Right kidney (tissue), 1 donor: ENCODE measurements around the gene PLEK2.
"Not testable (repeated sequence)": the region's sequence is repeated elsewhere in the genome, so short reads cannot be mapped to it uniquely, and the experiment has no call there.

Experiments used
- DNase-seq: peaks from one replicate; pipeline ENCODE4 v3.0.0-alpha.2; 2016

Gene PLEK2

DNA sequence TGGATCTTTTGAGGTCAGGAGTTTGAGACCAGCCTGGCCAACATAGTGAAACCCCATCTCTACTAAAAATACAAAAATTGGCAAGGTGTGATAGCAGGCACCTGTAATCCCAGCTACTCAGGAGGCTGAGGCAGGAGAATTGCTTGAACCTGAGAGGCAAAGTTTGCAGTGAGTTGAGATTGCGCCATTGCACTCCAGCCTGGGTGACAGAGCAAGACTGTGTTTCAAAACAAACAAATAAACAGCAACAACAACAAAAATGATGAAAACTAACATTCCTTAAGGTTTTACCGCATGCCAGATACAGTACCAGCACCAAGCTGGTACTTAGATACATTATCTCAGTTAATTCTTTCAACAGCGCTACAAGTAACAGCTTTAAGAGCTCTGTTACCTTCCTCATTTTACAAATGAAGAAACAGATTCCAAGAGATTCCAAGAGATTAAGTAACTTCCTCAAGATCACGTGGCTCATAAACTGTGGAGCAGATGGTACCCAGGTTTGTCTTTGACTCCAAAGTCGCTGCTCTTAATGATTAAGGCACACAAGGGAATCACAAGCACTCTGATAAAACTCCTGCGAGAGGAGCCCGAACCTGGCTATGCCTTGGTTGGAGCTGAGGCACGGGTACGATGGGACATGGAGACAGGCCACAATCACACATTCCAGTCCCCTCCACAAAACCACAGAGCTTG, 17.7 kb upstream of the PLEK2 start:
- DNase-seq: no peak

DNA sequence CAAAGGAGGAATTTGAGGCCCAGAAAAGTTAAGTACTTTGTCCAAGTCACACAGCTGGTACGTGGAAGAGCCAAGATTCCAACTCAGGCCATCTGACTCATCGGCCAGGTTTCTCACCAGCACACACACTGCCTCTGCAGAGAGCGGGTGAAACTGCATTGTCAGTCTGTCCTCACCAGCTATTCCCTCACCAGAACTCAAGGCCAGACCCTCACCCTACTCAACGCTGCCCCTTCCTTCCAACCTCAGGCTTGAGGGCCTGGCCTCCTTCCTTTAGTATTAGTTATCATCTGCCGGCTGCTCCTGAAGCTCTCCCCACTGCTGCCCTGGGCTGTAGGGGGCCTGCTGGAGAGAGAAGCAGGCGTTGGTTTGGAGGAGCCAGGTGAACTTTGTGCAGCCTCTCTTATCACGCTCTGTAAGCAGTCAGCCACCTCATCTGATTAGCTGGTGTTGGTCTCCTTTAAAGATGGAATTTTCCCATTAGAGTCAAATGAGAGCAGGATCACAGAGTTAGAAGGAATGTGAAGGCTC, 16.6 kb upstream of the PLEK2 start:
- no peak for DNase-seq

DNA sequence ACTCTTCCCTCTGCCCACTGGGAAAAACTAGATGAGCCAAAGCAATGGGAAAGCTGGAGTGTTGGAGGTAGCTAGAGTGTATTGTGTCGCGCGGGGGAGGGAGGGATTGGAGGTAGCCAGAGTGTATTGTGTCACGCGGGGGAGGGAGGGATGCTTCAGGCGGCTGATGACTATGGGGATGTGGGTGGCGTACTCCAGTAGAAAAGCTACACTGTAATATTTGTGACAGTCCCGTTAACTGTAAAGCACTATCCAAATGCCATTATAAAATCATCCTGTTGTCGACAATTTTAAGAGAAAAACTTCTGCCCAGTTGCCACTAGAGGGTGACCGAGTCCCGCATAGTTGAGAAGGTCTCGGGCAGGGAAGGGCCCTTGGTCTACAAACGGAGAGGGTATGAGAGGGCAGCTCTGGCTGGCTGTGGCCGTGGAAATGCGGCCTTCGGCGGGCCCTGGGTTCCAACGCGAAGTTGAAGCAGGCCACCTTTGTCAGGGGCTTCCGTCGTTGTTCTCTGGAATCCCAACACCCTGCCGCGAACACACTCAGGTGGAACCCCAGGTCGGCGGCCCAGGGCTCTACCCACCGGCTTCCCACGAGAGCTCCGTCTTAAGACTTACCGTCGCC, 15.1 kb upstream of the PLEK2 start:
- DNase-seq: peak; percentile 67

DNA sequence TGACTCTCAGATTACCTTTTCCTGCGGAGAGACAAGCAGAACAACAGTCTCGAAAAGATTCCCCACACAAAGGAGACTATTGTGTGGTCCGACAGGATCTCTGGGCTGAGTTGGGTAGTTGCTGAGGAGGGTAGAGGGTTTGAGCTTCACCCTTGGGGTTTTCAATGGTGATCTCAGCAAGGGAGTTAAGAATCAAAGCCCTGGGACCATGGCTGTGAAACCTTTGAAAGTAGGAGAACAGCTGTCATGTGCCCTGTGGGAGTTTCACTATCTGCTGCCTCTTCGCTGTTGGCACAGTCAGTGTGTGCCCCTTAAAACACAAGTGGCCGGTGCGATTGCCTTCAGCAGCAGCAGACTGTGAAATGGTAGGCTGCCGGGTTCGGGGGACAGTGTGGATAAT, 14.2 kb upstream of the PLEK2 start:
- no peak for DNase-seq

DNA sequence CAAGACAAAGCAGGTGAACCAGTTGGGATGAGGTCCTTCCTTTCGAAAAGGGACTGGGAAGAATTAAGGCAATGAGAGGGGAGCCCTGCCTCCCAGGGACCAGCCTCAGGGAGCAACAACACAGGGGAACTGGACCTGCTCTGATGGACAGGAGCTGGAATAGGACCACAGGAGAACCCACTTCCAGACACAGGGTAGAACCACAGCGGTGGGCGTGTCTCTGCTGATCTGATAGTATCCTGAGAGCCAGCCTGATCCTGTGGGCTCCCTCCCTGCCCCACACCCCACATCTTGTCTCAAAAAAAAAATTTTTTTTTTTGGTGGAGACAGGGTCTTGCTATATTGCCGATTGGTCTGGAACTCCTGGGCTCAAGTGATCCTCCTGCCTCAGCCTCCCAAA, 13.6 kb upstream of the PLEK2 start:
- DNase-seq: no peak

- no peak for DNase-seq
Observed at GRCh38 chr14:67424539-67424938, 12.6 kb upstream of the PLEK2 start.

DNA sequence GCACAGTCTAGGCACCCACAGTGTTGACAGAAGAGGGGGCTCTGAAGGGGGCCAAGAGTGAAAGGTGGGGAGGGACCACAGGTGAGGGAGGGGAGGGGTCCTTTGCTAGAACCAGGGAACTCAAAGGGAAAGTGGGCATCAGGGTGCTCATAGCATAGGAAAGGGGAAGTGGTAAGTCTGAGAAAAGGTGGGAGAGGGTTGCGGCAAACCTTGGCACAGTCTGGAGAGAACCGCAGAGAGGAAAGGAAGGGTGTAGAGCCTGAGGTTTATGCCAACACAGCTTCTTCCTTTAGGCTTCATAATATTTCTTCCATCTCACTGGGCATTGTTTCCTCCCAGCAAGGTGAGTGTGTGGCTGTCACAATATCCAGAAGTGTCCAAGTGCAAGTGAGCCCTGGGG, 11.5 kb upstream of the PLEK2 start:
- DNase-seq: no peak

DNA sequence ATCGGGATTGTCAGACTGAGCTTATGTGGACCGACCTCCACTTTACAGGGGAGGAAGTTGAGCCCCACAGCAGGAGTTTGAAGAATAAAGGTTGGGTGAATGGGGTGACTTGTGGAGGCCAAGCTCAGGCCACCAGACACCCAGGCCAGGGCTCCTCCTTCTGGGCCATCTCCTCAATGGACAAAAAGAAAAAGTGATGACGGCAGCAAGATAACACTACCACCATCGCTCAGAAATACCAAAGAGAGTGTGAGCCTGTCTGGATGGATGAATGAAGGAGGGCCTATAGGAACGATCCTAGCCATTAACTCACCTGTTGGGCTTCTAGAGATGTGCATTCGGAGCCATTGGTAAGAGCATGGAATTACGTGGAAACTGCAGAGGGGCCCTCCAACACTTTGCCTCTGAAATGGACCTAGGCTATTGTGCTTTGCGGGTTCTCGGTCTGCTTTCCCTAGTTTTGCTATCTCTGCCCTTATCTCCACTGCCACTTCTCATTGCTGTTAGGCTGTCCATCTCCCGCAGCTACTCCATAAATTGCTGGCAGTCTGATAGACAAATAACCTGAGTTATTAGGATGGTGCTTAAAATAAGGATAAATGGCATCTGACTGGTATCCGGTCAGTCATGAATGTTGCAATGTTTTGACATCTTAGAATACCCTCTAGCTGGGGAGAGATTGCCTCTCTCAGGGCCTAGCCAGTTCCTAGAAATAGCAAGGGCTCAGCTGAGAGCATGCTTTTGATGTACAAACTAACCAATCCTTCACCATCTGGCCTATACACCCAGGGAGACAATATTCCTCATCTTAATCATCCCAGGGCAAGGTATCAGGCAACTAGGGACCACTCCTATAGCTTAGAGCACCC, 9.6 kb upstream of the PLEK2 start:
- DNase-seq: no peak

DNA sequence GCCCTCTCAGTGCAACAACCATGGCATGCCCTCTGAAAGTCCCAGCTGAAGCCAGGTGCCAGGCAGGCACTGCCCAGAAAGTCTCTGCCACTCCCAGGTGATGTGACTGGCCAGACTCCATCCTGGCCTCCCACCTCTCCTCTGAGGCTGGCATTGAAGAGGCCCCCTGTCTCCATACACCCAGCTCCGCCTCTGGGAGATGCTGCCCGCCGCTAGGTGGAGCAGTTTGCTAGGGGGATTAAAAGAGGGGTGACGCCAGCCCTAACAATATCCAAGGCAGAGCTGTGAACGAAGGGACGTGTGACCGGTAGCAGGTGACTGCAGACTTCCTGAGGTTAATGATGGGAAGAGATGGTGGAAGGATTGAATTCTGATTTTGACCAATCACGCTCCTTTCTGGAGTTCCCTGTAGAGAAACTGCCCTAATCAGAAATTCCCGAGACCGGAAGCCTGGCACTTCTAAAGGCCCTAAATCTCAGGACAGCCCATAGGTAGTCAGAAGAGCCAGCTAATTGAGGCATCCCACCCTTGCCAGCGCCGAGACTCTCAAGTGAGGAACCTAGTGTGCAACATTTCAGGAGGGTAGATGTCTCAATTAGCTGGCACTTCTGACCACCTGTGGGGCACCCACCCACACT, 8.3 kb upstream of the PLEK2 start:
- DNase-seq: no peak

GRCh38 chr14:67418401-67419191, 6.6 kb upstream of the PLEK2 start:
- DNase-seq: no peak

DNA sequence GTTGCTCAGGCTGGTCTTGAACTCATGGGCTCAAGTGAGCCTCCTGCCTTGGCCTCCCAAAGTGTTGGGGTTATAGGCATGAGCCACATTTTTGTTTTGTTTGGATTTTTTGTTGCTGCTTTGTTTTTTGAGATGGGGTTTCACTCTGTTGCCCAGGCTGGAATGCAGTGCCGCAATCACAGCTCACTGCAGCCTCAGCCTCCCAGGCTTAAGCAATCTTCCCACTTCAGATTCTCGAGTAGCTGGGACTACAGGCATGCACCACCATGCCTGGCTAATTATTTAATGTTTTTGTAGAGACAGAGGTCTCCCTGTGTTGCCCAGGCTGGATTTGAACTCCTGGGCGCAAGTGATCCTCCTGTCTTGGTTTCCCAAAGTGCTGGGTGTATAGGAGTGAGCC, 5.7 kb upstream of the PLEK2 start:
- no peak for DNase-seq

- no peak for DNase-seq
Observed at GRCh38 chr14:67416810-67417209, 4.8 kb upstream of the PLEK2 start.

- DNase-seq: no peak
Observed at GRCh38 chr14:67416085-67416484, 4.1 kb upstream of the PLEK2 start.

DNA sequence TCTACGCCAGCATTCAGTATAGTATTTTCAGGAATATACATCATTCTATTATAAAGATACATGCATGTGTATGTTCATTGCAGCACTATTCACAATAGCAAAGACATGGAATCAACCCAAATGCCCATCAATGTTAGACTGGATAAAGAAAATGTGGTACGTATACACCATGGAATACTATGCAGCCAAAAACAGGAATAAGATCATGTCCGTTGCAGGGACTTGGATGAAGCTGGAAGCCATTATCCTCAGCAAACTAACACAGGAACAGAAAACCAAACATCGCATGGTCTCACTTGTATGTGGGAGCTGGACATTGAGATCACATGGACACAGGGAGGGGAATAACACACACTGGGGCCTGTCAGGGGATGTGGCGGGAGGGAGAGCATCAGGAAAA, 3.6 kb upstream of the PLEK2 start:
- not testable (repeated sequence) for DNase-seq

DNA sequence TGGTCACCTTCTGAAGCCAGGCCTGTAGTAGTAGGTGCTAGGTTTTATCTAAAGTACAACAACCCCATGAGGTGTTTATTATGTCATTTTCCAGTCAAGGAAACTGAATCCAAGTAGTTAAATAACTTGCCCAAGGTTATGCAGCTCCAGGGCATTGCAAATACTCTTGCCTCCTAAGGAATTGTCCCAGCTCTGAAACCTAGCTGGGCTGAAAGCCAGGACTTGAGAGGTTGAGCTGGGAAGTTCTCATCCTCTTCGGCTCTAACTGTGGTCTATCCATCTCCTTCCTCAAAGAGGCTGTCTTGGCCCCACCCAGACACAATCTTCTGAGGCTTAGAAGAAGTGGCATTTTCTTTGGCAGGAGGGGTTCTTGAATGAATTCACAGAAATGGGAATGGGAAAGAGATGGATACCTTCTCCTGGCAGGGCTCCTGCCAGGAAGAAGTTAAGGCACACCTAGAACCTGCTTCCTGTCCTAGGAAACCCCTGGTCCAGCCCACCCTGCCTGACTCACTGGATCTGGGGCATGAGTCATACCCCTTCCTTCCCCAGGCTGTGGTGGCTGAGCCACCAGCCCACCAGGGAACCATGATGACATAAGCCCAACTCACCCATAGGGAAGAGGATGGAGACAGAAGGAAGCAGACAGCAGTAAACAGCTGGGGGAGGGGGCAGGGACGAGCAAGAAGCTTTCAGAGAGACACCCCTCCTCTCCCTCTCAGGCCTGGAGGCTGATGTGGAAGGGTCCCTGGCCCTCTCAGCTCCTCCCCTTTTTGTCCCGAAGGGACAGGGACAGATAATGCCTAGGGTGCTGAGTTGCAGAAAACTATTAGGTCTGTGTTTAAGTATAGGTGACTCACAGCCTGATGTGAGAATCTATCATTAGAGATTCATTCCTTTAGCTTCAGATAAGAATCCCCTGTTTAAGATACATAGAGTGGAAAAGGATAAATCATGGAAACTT, 2.1 kb upstream of the PLEK2 start:
- no peak for DNase-seq

DNA sequence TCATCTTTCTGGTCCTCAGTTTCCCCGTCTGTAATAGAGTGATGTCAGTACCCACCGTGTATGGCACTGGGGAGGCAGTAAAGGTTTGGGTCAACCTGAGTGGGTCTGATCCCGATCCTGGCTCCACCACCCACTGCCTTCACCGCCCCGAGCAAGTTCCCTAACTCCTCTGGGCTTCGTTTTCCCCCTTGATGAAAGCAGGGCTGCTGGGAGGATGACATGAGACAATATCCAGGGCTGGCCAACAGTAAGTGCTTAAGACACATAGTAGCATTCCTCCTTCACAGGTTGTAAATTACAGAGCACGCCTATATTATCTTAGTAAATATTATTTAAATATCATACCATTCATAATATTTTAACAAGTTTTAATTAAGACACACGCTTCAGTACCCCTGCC, 595 bp downstream of the PLEK2 start:
- no peak for DNase-seq

DNA sequence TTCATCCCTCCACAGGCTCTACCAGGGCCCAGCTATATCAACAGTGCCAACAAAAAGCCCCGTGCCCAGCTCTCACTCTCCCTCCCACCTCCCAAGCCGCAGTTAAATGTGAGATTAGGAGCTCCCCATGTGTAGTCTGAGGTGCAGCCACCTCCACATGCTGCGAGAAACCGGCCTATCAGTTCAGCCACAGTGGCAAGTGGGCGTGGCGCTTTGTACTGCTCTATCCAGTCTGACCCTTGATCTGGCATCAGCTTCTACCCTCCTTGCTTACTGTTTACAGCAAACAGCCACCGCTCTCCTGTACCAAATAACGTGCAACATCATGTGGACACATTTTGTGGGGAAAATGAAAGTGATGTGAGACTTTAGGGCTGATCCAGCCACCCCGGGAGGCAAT, 1.7 kb downstream of the PLEK2 start:
- no peak for DNase-seq

- no peak for DNase-seq
Observed at GRCh38 chr14:67409461-67409860, 2.5 kb downstream of the PLEK2 start.

GRCh38 chr14:67408122-67408801, 3.7 kb downstream of the PLEK2 start:
- not testable (repeated sequence) for DNase-seq

DNA sequence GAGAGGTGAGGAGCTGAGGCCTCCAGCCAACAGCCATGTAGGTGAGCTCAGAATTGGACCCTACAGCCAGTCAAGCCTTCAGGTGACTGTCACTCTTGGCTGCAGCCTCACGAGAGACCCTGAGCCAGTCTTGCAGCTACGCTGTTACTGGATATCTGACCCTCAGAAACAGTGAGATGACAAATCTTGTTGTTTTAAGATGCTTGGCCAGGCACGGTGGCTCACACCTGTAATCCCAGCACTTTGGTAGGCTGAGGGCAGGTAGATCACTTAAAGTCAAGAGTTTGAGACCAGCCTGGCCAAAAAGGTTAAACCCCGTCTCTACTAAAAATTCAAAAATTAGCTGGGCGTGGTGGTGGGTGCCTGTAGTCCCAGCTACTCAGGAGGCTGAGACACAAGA, 6.2 kb downstream of the PLEK2 start:
- no peak for DNase-seq
